Measurements from ENCODE around the gene CCDC78. TPM values are rescaled to one million over a fixed set of nuclear protein-coding genes. Genes with fewer than 3 reads are reported as not detected.

The CCDC78 gene
- total and polyA plus RNA-seq, 2 of the 13 experiments (the other 11 are each of a cell fraction or from before 2014, with no cell fraction given), result 0.53 to 1.5 TPM

GRCh38 chr16:740764-741505 lies 14.7 kb upstream of the CCDC78 start, which contains the start of gene CIAO3 (continued):
- no peak for TF ChIP-seq ZNF318 (CRISPR knock-in tag; IDR thresholded peaks at IDR 0.05)
- no peak for TF ChIP-seq ZFP36 (IDR thresholded peaks at IDR 0.05; ENCODE audit: borderline replicate concordance, low read depth, low read length, partially characterized antibody)
- TF ChIP-seq ZNF280D (CRISPR knock-in tag; IDR thresholded peaks at IDR 0.05), result no peak
- TF ChIP-seq PLSCR1 (CRISPR knock-in tag; IDR thresholded peaks at IDR 0.05; ENCODE audit: borderline replicate concordance), result peak; percentile 74; the same call in 1 of the 2 replicates
- no peak for TF ChIP-seq RAD51 (IDR thresholded peaks at IDR 0.05; ENCODE audit: borderline replicate concordance)
- no peak for TF ChIP-seq PITX1 (CRISPR knock-in tag; IDR thresholded peaks at IDR 0.05)
- TF ChIP-seq GATAD1 (CRISPR knock-in tag; IDR thresholded peaks at IDR 0.05), result peak; percentile 98
- TF ChIP-seq GLMP (CRISPR knock-in tag; IDR thresholded peaks at IDR 0.05; ENCODE audit: borderline replicate concordance), result no peak
- TF ChIP-seq DMAP1 (CRISPR knock-in tag; IDR thresholded peaks at IDR 0.05), result 0 out of 2 replicates have a peak, but pooled peaks have one; percentile 59
- no peak for TF ChIP-seq ZNF782 (CRISPR knock-in tag; IDR thresholded peaks at IDR 0.05; ENCODE audit: borderline replicate concordance)
- TF ChIP-seq SMAD1 (CRISPR knock-in tag; IDR thresholded peaks at IDR 0.05; ENCODE audit: borderline replicate concordance, low read depth), result 0 out of 2 replicates have a peak, but pooled peaks have one; percentile 10
- 0 out of 2 replicates have a peak, but pooled peaks have one; percentile 66 for TF ChIP-seq TIGD3 (CRISPR knock-in tag; IDR thresholded peaks at IDR 0.05; ENCODE audit: borderline replicate concordance)
- peak; percentile 86 for TF ChIP-seq ZNF446 (CRISPR knock-in tag; IDR thresholded peaks at IDR 0.05)
